PFSK-1 (cell line): ENCODE data around the gene SUGT1.

Experiments
- FOXP2 ChIP-seq: optimal IDR thresholded peaks from 2 replicates; pipeline ENCODE3; 2011; ENCODE audit warnings: borderline replicate concordance, control low read depth, inconsistent platforms; ENCODE audit not compliant: insufficient read depth; ENCODE audit errors: extremely low read length, extremely low read depth
- POLR2AphosphoS5 ChIP-seq: IDR thresholded peaks from 2 replicates; pipeline ENCODE4 v1.6.1; 2012; ENCODE audit warnings: low read depth, mild to moderate bottlenecking, control low read depth, low read length, moderate library complexity
- SIN3A ChIP-seq: IDR thresholded peaks from 2 replicates; pipeline ENCODE4 v1.6.1; 2012; ENCODE audit warnings: mild to moderate bottlenecking, low read length, moderate library complexity, borderline replicate concordance; ENCODE audit not compliant: insufficient read depth
- TAF1 ChIP-seq: IDR thresholded peaks from 2 replicates; pipeline ENCODE4 v1.6.1; 2012; ENCODE audit warnings: low read length, control low read depth, borderline replicate concordance; ENCODE audit not compliant: insufficient read depth
- TF ChIP-seq, protein P1 (sequence below), 2 experiments: IDR thresholded peaks; 2 replicates each; pipeline versions ENCODE4 v1.6.1 to v1.8.0; 2011 to 2012; ENCODE audit warnings: low read depth in 2 of 2, low read length in 2 of 2, control low read depth in 1 of 2, inconsistent platforms in 1 of 2, mild to moderate bottlenecking in 1 of 2, moderate library complexity in 1 of 2; ENCODE audit not compliant: insufficient read depth in 1 of 2

Gene SUGT1

GRCh38 chr13:52737965-52738364 lies 85.3 kb downstream of the SUGT1 start:
- TF ChIP-seq TAF1 (no peak), FOXP2 (no peak), SIN3A (no peak), POLR2AphosphoS5 (no peak)
- TF ChIP-seq, protein P1, sequence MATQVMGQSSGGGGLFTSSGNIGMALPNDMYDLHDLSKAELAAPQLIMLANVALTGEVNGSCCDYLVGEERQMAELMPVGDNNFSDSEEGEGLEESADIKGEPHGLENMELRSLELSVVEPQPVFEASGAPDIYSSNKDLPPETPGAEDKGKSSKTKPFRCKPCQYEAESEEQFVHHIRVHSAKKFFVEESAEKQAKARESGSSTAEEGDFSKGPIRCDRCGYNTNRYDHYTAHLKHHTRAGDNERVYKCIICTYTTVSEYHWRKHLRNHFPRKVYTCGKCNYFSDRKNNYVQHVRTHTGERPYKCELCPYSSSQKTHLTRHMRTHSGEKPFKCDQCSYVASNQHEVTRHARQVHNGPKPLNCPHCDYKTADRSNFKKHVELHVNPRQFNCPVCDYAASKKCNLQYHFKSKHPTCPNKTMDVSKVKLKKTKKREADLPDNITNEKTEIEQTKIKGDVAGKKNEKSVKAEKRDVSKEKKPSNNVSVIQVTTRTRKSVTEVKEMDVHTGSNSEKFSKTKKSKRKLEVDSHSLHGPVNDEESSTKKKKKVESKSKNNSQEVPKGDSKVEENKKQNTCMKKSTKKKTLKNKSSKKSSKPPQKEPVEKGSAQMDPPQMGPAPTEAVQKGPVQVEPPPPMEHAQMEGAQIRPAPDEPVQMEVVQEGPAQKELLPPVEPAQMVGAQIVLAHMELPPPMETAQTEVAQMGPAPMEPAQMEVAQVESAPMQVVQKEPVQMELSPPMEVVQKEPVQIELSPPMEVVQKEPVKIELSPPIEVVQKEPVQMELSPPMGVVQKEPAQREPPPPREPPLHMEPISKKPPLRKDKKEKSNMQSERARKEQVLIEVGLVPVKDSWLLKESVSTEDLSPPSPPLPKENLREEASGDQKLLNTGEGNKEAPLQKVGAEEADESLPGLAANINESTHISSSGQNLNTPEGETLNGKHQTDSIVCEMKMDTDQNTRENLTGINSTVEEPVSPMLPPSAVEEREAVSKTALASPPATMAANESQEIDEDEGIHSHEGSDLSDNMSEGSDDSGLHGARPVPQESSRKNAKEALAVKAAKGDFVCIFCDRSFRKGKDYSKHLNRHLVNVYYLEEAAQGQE (IDR thresholded peaks at IDR 0.05; ENCODE audit: insufficient read depth in 1 of 2, low read depth in 2 of 2, low read length in 2 of 2), result no peak

DNA sequence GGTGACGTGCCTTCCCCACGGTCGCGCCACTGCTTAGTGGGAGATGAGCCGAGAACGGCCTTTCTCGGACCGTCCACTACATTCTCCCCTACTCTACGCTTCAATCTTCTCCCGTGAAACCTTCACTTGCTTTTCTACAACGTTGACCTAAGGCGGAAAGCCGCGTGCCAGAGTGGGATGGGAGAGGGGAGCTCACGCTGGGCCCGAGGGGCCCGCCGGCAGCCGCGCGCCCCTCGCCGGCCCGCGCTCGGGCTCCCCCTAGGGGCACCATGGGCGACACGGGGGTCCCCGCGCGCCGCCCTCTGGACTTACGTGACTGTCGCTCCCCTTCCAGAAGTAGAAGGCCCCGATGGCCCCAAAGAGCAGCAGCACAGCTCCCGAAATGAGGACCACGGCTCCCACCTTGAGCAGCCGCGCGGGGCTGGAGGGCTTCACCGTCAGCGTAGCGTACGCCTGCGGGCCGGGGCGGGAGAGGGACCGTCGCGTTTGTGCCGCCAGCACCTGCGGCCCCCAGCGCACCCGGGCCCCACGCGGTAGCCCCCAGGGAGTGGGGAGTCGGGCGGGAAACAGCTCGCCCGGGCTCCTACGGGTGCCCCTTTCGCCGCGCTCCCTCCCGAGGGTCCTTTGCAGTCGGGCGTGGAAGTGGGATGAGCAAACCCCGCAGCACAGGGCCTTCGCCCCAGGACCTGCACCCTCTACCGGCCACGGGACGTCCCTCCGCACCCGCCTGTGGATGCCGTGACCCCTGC lies 86.3 kb downstream of the SUGT1 start:
- TF ChIP-seq SIN3A (no peak), TAF1 (no peak), FOXP2 (no peak), POLR2AphosphoS5 (no peak)
- TF ChIP-seq, protein P1 (IDR thresholded peaks at IDR 0.05; ENCODE audit: insufficient read depth in 1 of 2, low read depth in 2 of 2, low read length in 2 of 2), result no peak

- TF ChIP-seq SIN3A (no peak), FOXP2 (no peak), POLR2AphosphoS5 (no peak), TAF1 (no peak)
- TF ChIP-seq, protein P1 (IDR thresholded peaks at IDR 0.05; ENCODE audit: insufficient read depth in 1 of 2, low read depth in 2 of 2, low read length in 2 of 2), result no peak
Measured at GRCh38 chr13:52739468-52740071, 86.9 kb downstream of the SUGT1 start, which contains the start of gene CNMD. Gene CNMD, minus strand, starts transcription at chr13:52739820. Its CDS starts 119 bp downstream, at chr13:52739701.

GRCh38 chr13:52743569-52743968 lies 90.9 kb downstream of the SUGT1 start:
- no peak for TF ChIP-seq POLR2AphosphoS5
- TF ChIP-seq TAF1, result no peak

DNA sequence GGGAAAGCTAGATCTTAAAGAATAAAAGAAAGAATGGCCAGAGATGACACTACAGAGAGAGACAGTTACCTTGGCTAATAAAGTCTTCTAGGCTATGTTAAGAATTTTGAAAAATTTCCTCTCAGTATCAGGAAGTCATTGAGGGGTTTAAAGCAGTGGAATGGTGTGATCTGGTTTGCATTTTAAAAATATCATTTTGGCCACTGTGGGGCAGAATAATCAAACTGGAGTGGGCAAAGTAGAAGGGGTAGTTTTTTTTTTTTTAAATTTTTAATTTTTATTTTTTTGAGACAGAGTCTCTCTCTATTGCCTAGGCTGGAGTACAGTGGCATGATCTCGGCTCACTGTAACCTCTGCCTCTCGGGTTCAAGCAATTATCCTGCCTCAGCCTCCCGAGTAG lies 91.4 kb downstream of the SUGT1 start:
- TF ChIP-seq TAF1, result no peak
- TF ChIP-seq SIN3A, result no peak
- TF ChIP-seq FOXP2, result no peak
- TF ChIP-seq, protein P1 (IDR thresholded peaks at IDR 0.05; ENCODE audit: insufficient read depth in 1 of 2, low read depth in 2 of 2, low read length in 2 of 2), result no peak
- no peak for TF ChIP-seq POLR2AphosphoS5
